HEK293 (cell line): ENCODE results near the gene ITPR3.

Experiments used
- BCL11B ChIP-seq: fragments of 450-650 bp; formaldehyde crosslinking; IDR thresholded peaks from 2 replicates; pipeline ENCODE4 v1.5.1; 2016; ENCODE audit warnings: low read depth, missing biosample characterization, missing genetic modification characterization
- ELK4 ChIP-seq: IDR thresholded peaks from 2 replicates; pipeline ENCODE4 v1.6.1; 2011; ENCODE audit warnings: mild to moderate bottlenecking, low read depth, low read length, borderline replicate concordance
- GLI4 ChIP-seq: fragments of 450-650 bp; formaldehyde crosslinking; IDR thresholded peaks from 2 replicates; pipeline ENCODE4 v1.5.1; 2016; ENCODE audit warnings: missing biosample characterization, missing genetic modification characterization
- GLIS2 ChIP-seq: fragments of 450-650 bp; formaldehyde crosslinking; IDR thresholded peaks from 2 replicates; pipeline ENCODE4 v1.5.1; 2016; ENCODE audit warnings: missing biosample characterization, missing genetic modification characterization
- KLF1 ChIP-seq: fragments of 450-650 bp; formaldehyde crosslinking; IDR thresholded peaks from 2 replicates; pipeline ENCODE4 v1.5.1; 2016; ENCODE audit warnings: missing biosample characterization, missing genetic modification characterization
- KLF17 ChIP-seq: fragments of 450-650 bp; formaldehyde crosslinking; IDR thresholded peaks from 2 replicates; pipeline ENCODE4 v1.5.1; 2016; ENCODE audit warnings: missing biosample characterization, missing genetic modification characterization
- PRDM4 ChIP-seq: fragments of 450-650 bp; formaldehyde crosslinking; IDR thresholded peaks from 2 replicates; pipeline ENCODE4 v1.5.1; 2017; ENCODE audit warnings: missing biosample characterization, missing genetic modification characterization
- SP7 ChIP-seq: fragments of 450-650 bp; formaldehyde crosslinking; IDR thresholded peaks from 2 replicates; pipeline ENCODE4 v1.5.1; 2016; ENCODE audit warnings: missing biosample characterization, missing genetic modification characterization
- ZBTB11 ChIP-seq: fragments of 450-650 bp; formaldehyde crosslinking; conservative IDR thresholded peaks from 2 replicates; pipeline ENCODE4 v1.5.1; 2016; ENCODE audit warnings: low read depth, missing biosample characterization, missing genetic modification characterization
- ZBTB26 ChIP-seq: fragments of 450-650 bp; formaldehyde crosslinking; optimal IDR thresholded peaks from 2 replicates; pipeline ENCODE3; 2016; ENCODE audit warnings: missing biosample characterization, mild to moderate bottlenecking, missing genetic modification characterization
- ZIC2 ChIP-seq: fragments of 450-650 bp; formaldehyde crosslinking; IDR thresholded peaks from 2 replicates; pipeline ENCODE4 v1.5.1; 2016; ENCODE audit warnings: missing biosample characterization, missing genetic modification characterization
- ZNF121 ChIP-seq: fragments of 450-650 bp; formaldehyde crosslinking; IDR thresholded peaks from 2 replicates; pipeline ENCODE4 v1.5.1; 2016; ENCODE audit warnings: missing biosample characterization, missing genetic modification characterization
- ZNF132 ChIP-seq: fragments of 450-650 bp; formaldehyde crosslinking; IDR thresholded peaks from 2 replicates; pipeline ENCODE4 v1.5.1; 2017; ENCODE audit warnings: missing biosample characterization, missing genetic modification characterization, borderline replicate concordance
- ZNF24 ChIP-seq: fragments of 450-650 bp; formaldehyde crosslinking; IDR thresholded peaks from 2 replicates; pipeline ENCODE4 v1.5.1; 2016; ENCODE audit warnings: missing biosample characterization, missing genetic modification characterization
- ZNF324 ChIP-seq: fragments of 450-650 bp; formaldehyde crosslinking; IDR thresholded peaks from 2 replicates; pipeline ENCODE4 v1.5.1; 2016; ENCODE audit warnings: missing biosample characterization, missing genetic modification characterization
- ZNF335 ChIP-seq: fragments of 450-650 bp; formaldehyde crosslinking; conservative IDR thresholded peaks from 2 replicates; pipeline ENCODE4 v1.5.1; 2016; ENCODE audit warnings: missing biosample characterization, missing genetic modification characterization
- ZNF433 ChIP-seq: fragments of 450-650 bp; formaldehyde crosslinking; IDR thresholded peaks from 2 replicates; pipeline ENCODE4 v1.5.1; 2016; ENCODE audit warnings: missing biosample characterization, missing genetic modification characterization, low read depth
- ZNF518A ChIP-seq: fragments of 450-650 bp; formaldehyde crosslinking; conservative IDR thresholded peaks from 2 replicates; pipeline ENCODE4 v1.5.1; 2016; ENCODE audit warnings: low read depth, missing biosample characterization, missing genetic modification characterization
- ZNF549 ChIP-seq: fragments of 450-650 bp; IDR thresholded peaks from 2 replicates; pipeline ENCODE4 v1.5.1; 2018; ENCODE audit warnings: missing biosample characterization, missing genetic modification characterization, mild to moderate bottlenecking, inconsistent platforms, moderate library complexity
- ZNF580 ChIP-seq: fragments of 450-650 bp; formaldehyde crosslinking; IDR thresholded peaks from 2 replicates; pipeline ENCODE4 v1.5.1; 2016; ENCODE audit warnings: missing biosample characterization, missing genetic modification characterization
- ZNF600 ChIP-seq: fragments of 450-650 bp; formaldehyde crosslinking; IDR thresholded peaks from 2 replicates; pipeline ENCODE4 v1.5.1; 2016; ENCODE audit warnings: missing biosample characterization, missing genetic modification characterization
- ZNF626 ChIP-seq: fragments of 450-650 bp; sonication (Bioruptor Pico); formaldehyde crosslinking; IDR thresholded peaks from 2 replicates; pipeline ENCODE4 v1.5.1; 2018; ENCODE audit warnings: missing biosample characterization, missing genetic modification characterization, inconsistent platforms
- ZNF830 ChIP-seq: fragments of 450-650 bp; IDR thresholded peaks from 2 replicates; pipeline ENCODE4 v1.5.0; 2018; ENCODE audit warnings: missing biosample characterization, missing genetic modification characterization, low read depth, mild to moderate bottlenecking, moderate library complexity
- ZSCAN16 ChIP-seq: fragments of 450-650 bp; formaldehyde crosslinking; IDR thresholded peaks from 2 replicates; pipeline ENCODE4 v1.5.1; 2016; ENCODE audit warnings: missing biosample characterization, missing genetic modification characterization
- ZSCAN30 ChIP-seq: fragments of 450-650 bp; IDR thresholded peaks from 2 replicates; pipeline ENCODE4 v1.5.1; 2018; ENCODE audit warnings: missing biosample characterization, mild to moderate bottlenecking, missing genetic modification characterization, moderate library complexity

ITPR3 gene

GRCh38 chr6:33744895-33745546 is 123.9 kb downstream of the ITPR3 start (continued):
- TF ChIP-seq ZNF518A (tag by site-specific recombination) (no peak), ZNF433 (no peak), BCL11B (tag by site-specific recombination) (no peak), GLIS2 (tag by site-specific recombination) (peak; percentile 82), KLF17 (tag by site-specific recombination) (peak; percentile 74; the same call in 1 of the 2 replicates), PRDM4 (tag by site-specific recombination) (peak; percentile 64; the same call in 1 of the 2 replicates), ZNF549 (no peak), ZNF830 (tag by site-specific recombination) (no peak), ZBTB11 (peak; percentile 85), ZBTB26 (tag by site-specific recombination) (peak; percentile 62), SP7 (peak; percentile 87), ZIC2 (peak; percentile 98), ZNF600 (tag by site-specific recombination) (peak; percentile 64), ZNF121 (tag by site-specific recombination) (0 out of 2 replicates have a peak, but pooled peaks have one; percentile 22), ZNF626 (tag by site-specific recombination) (no peak), ZNF24 (tag by site-specific recombination) (no peak), ZSCAN16 (tag by site-specific recombination) (no peak), ZSCAN30 (tag by site-specific recombination) (peak; percentile 92), ZNF324 (tag by site-specific recombination) (no peak), KLF1 (peak; percentile 54), ZNF132 (tag by site-specific recombination) (no peak), GLI4 (tag by site-specific recombination) (no peak), ZNF335 (tag by site-specific recombination) (peak; percentile 78), ELK4 (no peak), ZNF580 (tag by site-specific recombination) (peak; percentile 24; the same call in 1 of the 2 replicates)
